GM12875 (cell line): ENCODE data around the gene KLRC4.
"Not testable (repeated sequence)": the region's sequence is repeated elsewhere in the genome, so short reads cannot be mapped to it uniquely, and the experiment has no call there.

Experiments
- H3K4me3 ChIP-seq: one replicate; pipeline ENCODE4 v1.5.1; 2011; ENCODE audit warnings: low read depth, low read length, control low read depth
- CTCF ChIP-seq: IDR thresholded peaks from 2 replicates; pipeline ENCODE4 v1.5.1; 2011; ENCODE audit warnings: low read depth, mild to moderate bottlenecking, control low read depth, inconsistent platforms, low read length, moderate library complexity, borderline replicate concordance; ENCODE audit not compliant: insufficient read depth

The KLRC4 gene

DNA sequence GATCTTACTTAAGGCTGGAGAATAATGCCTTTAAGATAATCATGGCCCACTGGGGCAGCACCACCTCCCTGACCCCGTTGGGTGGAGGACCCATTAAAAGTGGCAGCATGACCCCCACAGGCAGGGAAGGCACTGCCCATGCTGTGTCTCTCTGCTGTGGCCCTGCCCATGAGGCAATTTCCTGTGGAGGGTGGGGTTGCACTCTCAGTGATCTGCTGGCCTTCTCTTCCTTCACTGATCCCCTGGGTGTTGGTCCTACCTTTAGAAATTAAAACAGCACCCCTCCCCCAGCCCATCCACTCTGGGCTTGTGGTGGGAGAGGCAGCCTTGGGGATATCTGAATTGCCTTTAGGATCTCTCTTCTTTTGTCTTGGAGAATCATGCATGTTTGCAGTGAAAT is 37.0 kb downstream of the KLRC4 start:
- H3K4me3 ChIP-seq, result no peak overlapping the region

GRCh38 chr12:10371893-10372535 is 37.5 kb downstream of the KLRC4 start:
- H3K4me3 ChIP-seq, result not testable (repeated sequence)

More for the DNA sequence above, 37.0 kb downstream of the KLRC4 start:
- TF ChIP-seq CTCF, result no peak

- no peak for TF ChIP-seq CTCF
- H3K4me3 ChIP-seq, result no peak overlapping the region
Observed at GRCh38 chr12:10369557-10370415, 39.8 kb downstream of the KLRC4 start.

GRCh38 chr12:10368206-10369171 is 41.1 kb downstream of the KLRC4 start:
- TF ChIP-seq CTCF, result no peak
- no peak overlapping the region for H3K4me3 ChIP-seq

GRCh38 chr12:10367714-10368113 is 41.8 kb downstream of the KLRC4 start:
- H3K4me3 ChIP-seq, result not testable (repeated sequence)

GRCh38 chr12:10366875-10367274 is 42.7 kb downstream of the KLRC4 start:
- H3K4me3 ChIP-seq, result no peak overlapping the region
- no peak for TF ChIP-seq CTCF

- no peak overlapping the region for H3K4me3 ChIP-seq
- TF ChIP-seq CTCF, result 0 out of 2 replicates have a peak, but pooled peaks have one; percentile 23
Observed at GRCh38 chr12:10365696-10366405, 43.7 kb downstream of the KLRC4 start.
